SKM-1 (cell line): ENCODE data around the gene CALY.
A peak's percentile ranks its signal among the peaks of the same experiment; 100 is the strongest.

Experiments
- DNase-seq: peaks from one replicate; lab custom pipeline; 2025; ENCODE audit not compliant: unreplicated experiment; lab: John Stamatoyannopoulos, UW

Gene CALY

GRCh38 chr10:133274751-133275683, 61.7 kb downstream of the CALY start:
- DNase-seq = peak; percentile 26
